ENCODE measurements around the gene CLEC18B.
"Not testable (repeated sequence)": the region's sequence is repeated elsewhere in the genome, so short reads cannot be mapped to it uniquely, and the experiment has no call there.

DNA sequence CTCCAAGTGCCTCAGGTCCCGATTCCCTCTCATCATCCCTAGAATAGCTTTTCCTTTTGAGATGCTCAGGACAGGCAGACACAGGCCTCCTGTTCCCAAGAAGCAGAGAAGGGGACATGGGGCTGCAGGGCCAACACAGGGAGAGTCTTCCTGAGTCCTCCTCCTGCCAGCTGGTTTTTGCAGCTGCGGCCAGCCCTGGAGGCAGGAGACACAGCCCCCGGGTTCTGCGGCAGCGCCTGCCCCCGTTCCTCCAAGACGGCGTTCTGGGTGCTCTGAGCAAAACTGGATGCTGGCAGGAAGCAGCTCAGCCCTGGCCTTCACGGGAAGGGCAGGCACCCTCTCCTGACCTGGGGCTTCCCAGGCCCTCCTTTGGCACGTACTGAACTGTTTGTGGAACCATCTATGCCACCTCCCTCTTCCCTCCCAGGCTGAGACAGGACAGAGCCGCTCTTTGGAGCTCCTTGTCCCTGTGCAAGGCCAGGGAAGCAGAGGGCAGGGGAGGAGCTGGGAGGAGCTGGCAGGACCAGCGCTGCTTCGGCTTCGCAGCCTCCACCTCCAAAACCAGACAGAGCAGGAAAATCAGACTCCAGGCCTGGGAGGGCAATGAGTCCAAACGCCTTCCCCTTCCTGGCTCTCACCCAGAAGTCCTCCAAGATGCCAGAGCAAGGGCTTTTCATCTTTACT lies 22.9 kb downstream of the CLEC18B start:
- TF ChIP-seq, protein P1, sequence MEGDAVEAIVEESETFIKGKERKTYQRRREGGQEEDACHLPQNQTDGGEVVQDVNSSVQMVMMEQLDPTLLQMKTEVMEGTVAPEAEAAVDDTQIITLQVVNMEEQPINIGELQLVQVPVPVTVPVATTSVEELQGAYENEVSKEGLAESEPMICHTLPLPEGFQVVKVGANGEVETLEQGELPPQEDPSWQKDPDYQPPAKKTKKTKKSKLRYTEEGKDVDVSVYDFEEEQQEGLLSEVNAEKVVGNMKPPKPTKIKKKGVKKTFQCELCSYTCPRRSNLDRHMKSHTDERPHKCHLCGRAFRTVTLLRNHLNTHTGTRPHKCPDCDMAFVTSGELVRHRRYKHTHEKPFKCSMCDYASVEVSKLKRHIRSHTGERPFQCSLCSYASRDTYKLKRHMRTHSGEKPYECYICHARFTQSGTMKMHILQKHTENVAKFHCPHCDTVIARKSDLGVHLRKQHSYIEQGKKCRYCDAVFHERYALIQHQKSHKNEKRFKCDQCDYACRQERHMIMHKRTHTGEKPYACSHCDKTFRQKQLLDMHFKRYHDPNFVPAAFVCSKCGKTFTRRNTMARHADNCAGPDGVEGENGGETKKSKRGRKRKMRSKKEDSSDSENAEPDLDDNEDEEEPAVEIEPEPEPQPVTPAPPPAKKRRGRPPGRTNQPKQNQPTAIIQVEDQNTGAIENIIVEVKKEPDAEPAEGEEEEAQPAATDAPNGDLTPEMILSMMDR (optimal IDR thresholded peaks at IDR 0.05 in 1 of 3, IDR thresholded peaks at IDR 0.05 in 1 of 3, conservative IDR thresholded peaks at IDR 0.05 in 1 of 3; ENCODE audit: extremely low read depth in 1 of 3, insufficient read depth in 2 of 3, low read length in 3 of 3) = not testable (repeated sequence)
- TF ChIP-seq EZH2 (IDR thresholded peaks at IDR 0.05; ENCODE audit: low read length) = not testable (repeated sequence)

Measured in keratinocyte (primary cell).